ENCODE measurements around the gene RAB7B.

DNA sequence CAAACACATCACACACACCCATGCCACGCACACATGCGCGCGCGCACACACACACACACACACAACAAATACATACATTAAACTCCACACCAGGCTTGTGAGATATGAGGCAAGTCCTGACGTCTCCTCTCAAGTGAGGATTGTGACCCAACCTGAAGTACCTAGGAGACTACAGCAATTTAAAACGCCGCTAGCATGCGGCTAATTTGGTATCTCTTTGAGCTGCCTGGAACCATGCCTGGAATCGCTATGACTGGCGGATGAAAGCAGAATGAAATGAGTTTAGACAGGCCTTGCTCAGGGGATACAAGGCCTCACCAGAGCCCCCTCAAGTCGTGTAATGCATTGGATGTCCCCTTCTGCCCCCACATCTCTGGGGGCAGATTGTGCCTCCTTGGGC is 1.6 kb upstream of the RAB7B start:
- TF ChIP-seq, protein P1, sequence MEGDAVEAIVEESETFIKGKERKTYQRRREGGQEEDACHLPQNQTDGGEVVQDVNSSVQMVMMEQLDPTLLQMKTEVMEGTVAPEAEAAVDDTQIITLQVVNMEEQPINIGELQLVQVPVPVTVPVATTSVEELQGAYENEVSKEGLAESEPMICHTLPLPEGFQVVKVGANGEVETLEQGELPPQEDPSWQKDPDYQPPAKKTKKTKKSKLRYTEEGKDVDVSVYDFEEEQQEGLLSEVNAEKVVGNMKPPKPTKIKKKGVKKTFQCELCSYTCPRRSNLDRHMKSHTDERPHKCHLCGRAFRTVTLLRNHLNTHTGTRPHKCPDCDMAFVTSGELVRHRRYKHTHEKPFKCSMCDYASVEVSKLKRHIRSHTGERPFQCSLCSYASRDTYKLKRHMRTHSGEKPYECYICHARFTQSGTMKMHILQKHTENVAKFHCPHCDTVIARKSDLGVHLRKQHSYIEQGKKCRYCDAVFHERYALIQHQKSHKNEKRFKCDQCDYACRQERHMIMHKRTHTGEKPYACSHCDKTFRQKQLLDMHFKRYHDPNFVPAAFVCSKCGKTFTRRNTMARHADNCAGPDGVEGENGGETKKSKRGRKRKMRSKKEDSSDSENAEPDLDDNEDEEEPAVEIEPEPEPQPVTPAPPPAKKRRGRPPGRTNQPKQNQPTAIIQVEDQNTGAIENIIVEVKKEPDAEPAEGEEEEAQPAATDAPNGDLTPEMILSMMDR (IDR thresholded peaks at IDR 0.05; ENCODE audit: insufficient read depth, low read depth, low read length) = no peak
- no peak for TF ChIP-seq EZH2 (IDR thresholded peaks at IDR 0.05; ENCODE audit: insufficient read depth, low read length)

Measured in astrocyte (in vitro differentiated cells and primary cell).